Smooth muscle cell of trachea (primary cell): ENCODE measurements around the gene ZNF660. TPM values are rescaled to one million over a fixed set of nuclear protein-coding genes. Genes with fewer than 3 reads are reported as not detected.

ENCODE experiments used
- total RNA-seq: library from RNA; depleted of rRNA; stranded (reverse); fragments of >200 nt; gene quantifications from 2 replicates; pipeline ENCODE4 v1.2.1, GENCODE V29; 2014

Gene ZNF660
- total RNA-seq, result 1.6 and 2.5 TPM in 2 replicates

GRCh38 chr3:44584646-44585501 is at the start of gene ZNF660:
Gene ZNF660, plus strand, starts transcription at chr3:44584964. Its CDS starts 9,230 bp downstream, at chr3:44594194.

GRCh38 chr3:44554626-44555592 is 29.9 kb upstream of the ZNF660 start, which contains the start of gene ZKSCAN7:
Gene ZKSCAN7, plus strand, starts transcription at chr3:44555193. Its CDS starts 1,855 bp downstream, at chr3:44557048.

GRCh38 chr3:44624749-44625480 is 40.2 kb downstream of the ZNF660 start, which contains the start of gene ZNF197:
Gene ZNF197, plus strand, starts transcription at chr3:44625036. Its CDS starts 4,119 bp downstream, at chr3:44629155.

GRCh38 chr3:44648564-44649229 is 63.9 kb downstream of the ZNF660 start, which contains the start of gene ZNF35:
Gene ZNF35, plus strand, starts transcription at chr3:44648732. Its CDS starts 2,336 bp downstream, at chr3:44651068.

Other genes with a start within 250 kb of the ZNF660 start
- gene TCAIM, start 246.2 kb upstream of the ZNF660 start, total RNA-seq, result 34.1 and 42.8 TPM in 2 replicates
- 9.9 and 10.5 TPM in 2 replicates for gene ZNF445, start 107.3 kb upstream of the ZNF660 start, total RNA-seq
- gene ZKSCAN7, start 29.8 kb upstream of the ZNF660 start, total RNA-seq, result 9.0 and 11.1 TPM in 2 replicates
- gene ZNF197, start 40.1 kb downstream of the ZNF660 start, total RNA-seq, result 19.1 and 23.0 TPM in 2 replicates
- gene ZNF35, start 63.8 kb downstream of the ZNF660 start, total RNA-seq, result 8.8 and 14.1 TPM in 2 replicates
- gene ZNF502, start 127.7 kb downstream of the ZNF660 start, total RNA-seq, result 3.6 and 6.0 TPM in 2 replicates
- 6.3 and 7.6 TPM in 2 replicates for gene ZNF501, start 144.7 kb downstream of the ZNF660 start, total RNA-seq
- gene KIAA1143, start 176.7 kb downstream of the ZNF660 start, total RNA-seq, result 17.7 and 26.5 TPM in 2 replicates
- gene KIF15, start 176.8 kb downstream of the ZNF660 start, total RNA-seq, result 1.3 and 19.1 TPM in 2 replicates